ENCODE results near the gene COPE. TPM values are rescaled to one million over a fixed set of nuclear protein-coding genes. Genes with fewer than 3 reads are reported as not detected.

The COPE gene
- total and polyA plus RNA-seq, 2 of the 8 experiments (the other 6 are each of a cell fraction or from before 2014, with no cell fraction given): 178 to 356 TPM

- TF ChIP-seq CHD7 (IDR thresholded peaks at IDR 0.05; ENCODE audit: insufficient replicate concordance, low read length) (no peak), RNF2 (IDR thresholded peaks at IDR 0.05; ENCODE audit: borderline replicate concordance, low read depth, low read length, missing control alignments, poor library complexity, severe bottlenecking) (no peak), CHD2 (IDR thresholded peaks at IDR 0.05; ENCODE audit: low read length) (no peak), KDM1A (IDR thresholded peaks at IDR 0.05; ENCODE audit: borderline replicate concordance, low read length) (no peak)
Observed at GRCh38 chr19:18854982-18855381, 64.2 kb downstream of the COPE start (continued).
